GM21360 (cell line): ENCODE measurements around the gene STAP2.
"Not testable (repeated sequence)": the region's sequence is repeated elsewhere in the genome, so short reads cannot be mapped to it uniquely, and the experiment has no call there.

ENCODE experiments used
- ATAC-seq: cut with Tn5 transposase; IDR thresholded peaks from one replicate; pipeline ENCODE4 v1.9.1; 2021; ENCODE audit warnings: mild to moderate bottlenecking, moderate library complexity; ENCODE audit not compliant: unreplicated experiment

The STAP2 gene

GRCh38 chr19:4358709-4359626 is 20.3 kb upstream of the STAP2 start:
- ATAC-seq: no peak

GRCh38 chr19:4357921-4358326 is 19.3 kb upstream of the STAP2 start:
- ATAC-seq: no peak

GRCh38 chr19:4357095-4357797 is 18.6 kb upstream of the STAP2 start:
- ATAC-seq: no peak

GRCh38 chr19:4354897-4355296 is 16.3 kb upstream of the STAP2 start:
- no peak for ATAC-seq

GRCh38 chr19:4354282-4354681 is 15.7 kb upstream of the STAP2 start:
- ATAC-seq: no peak

- ATAC-seq: no peak
Measured at GRCh38 chr19:4352701-4353121, 14.1 kb upstream of the STAP2 start.

- no peak for ATAC-seq
Measured at GRCh38 chr19:4350726-4351125, 12.1 kb upstream of the STAP2 start.

- ATAC-seq: no peak
Measured at GRCh38 chr19:4350111-4350510, 11.5 kb upstream of the STAP2 start.

- ATAC-seq: not testable (repeated sequence)
Measured at GRCh38 chr19:4349225-4349624, 10.6 kb upstream of the STAP2 start.

- no peak for ATAC-seq
Measured at GRCh38 chr19:4347521-4347920, 8.9 kb upstream of the STAP2 start.

- no peak for ATAC-seq
Measured at GRCh38 chr19:4346020-4346383, 7.4 kb upstream of the STAP2 start.

GRCh38 chr19:4345342-4346019 is 6.9 kb upstream of the STAP2 start:
- ATAC-seq: no peak

GRCh38 chr19:4343370-4344307 is 5.0 kb upstream of the STAP2 start, which contains the start of gene MPND:
TSS of gene MPND (plus strand) at chr19:4343562. CDS start at chr19:4343594, 32 bp downstream.
- ATAC-seq: peak; percentile 49

- ATAC-seq: peak; percentile 81
Measured at GRCh38 chr19:4342615-4343369, 4.2 kb upstream of the STAP2 start.

GRCh38 chr19:4342314-4342614 is 3.6 kb upstream of the STAP2 start:
- no peak for ATAC-seq

- no peak for ATAC-seq
Measured at GRCh38 chr19:4337906-4338440, 654 bp downstream of the STAP2 start.

GRCh38 chr19:4334929-4335570 is 3.6 kb downstream of the STAP2 start:
- no peak for ATAC-seq

GRCh38 chr19:4329858-4330257 is 8.8 kb downstream of the STAP2 start:
- ATAC-seq: no peak
